ENCODE measurements around the gene UBE2R2. TPM values are rescaled to one million over a fixed set of nuclear protein-coding genes. Genes with fewer than 3 reads are reported as not detected.

UBE2R2 gene
- total and polyA plus RNA-seq, 10 of the 15 experiments (the other 5 are each of a cell fraction or from before 2014, with no cell fraction given), result 7.2 to 32.8 (median 17.2) TPM

- no peaks in the 10 kb centered on the region for H3K4me1 ChIP-seq (ENCODE audit: control insufficient read depth, insufficient read depth, low read length)
- ChIA-PET CTCF (interaction anchor here (1.0 to 2.0 kb wide), 4 partner anchors 8 to 189 kb away, joined by 3 to 8 read pairs (median 6); no protein-coding TSS in a partner anchor), POLR2A (interaction anchor here (0.7 kb wide), 1 partner anchor 331 kb away, joined by 4 read pairs; no protein-coding TSS in a partner anchor), RAD21 (ENCODE audit: unreplicated experiment) (interaction anchor here (0.8 to 1.5 kb wide), 3 partner anchors 9 to 72 kb away, joined by 3 to 4 read pairs (median 4); no protein-coding TSS in a partner anchor), SMC1A (ENCODE audit: uncharacterized antibody, unreplicated experiment) (interaction anchor here (0.6 to 1.7 kb wide), 8 partner anchors 10 to 188 kb away, joined by 3 to 6 read pairs (median 4); no protein-coding TSS in a partner anchor)
- WGBS (ENCODE audit: insufficient coverage, insufficient replicate concordance, low lambda C conversion rate, missing lambda C conversion rate), result 84% methylated on average over 5 of the region's 5 CpGs
- no peak for FAIRE-seq
- H3K9me3 ChIP-seq (replicated peaks; ENCODE audit: control insufficient read depth, insufficient read depth, low read length), result no peaks in the 10 kb centered on the region
- no peak overlapping the region for H3K9ac ChIP-seq (ENCODE audit: control insufficient read depth, insufficient read depth, low read length)
- no peak overlapping the region for H3K4me3 ChIP-seq
- intact Hi-C loops (cut with micrococcal nuclease; ENCODE audit: unreplicated experiment), result no loop called here
- H3K4me2 ChIP-seq (ENCODE audit: control insufficient read depth, insufficient read depth), result no peak overlapping the region
- no peak for TF ChIP-seq BCLAF1 (IDR thresholded peaks at IDR 0.05)
- no peak for TF ChIP-seq HDAC6 (IDR thresholded peaks at IDR 0.05; ENCODE audit: unreplicated experiment)
- no peak for TF ChIP-seq CHD4 (IDR thresholded peaks at IDR 0.05)
- no peak for TF ChIP-seq IRF3 (IDR thresholded peaks at IDR 0.05)
- H2AFZ ChIP-seq (ENCODE audit: control insufficient read depth, low read depth, low read length), result no peak overlapping the region
- ATAC-seq, result no peak
- no peak for DNase-seq (ENCODE audit: low read depth, low spot score)
- in situ Hi-C loops (cut with MboI), result loop anchor here (5.0 kb wide), 1 partner anchor 53 kb away; no protein-coding TSS in a partner anchor
- peaks cover 0 to 12% of the 10 kb centered on the region in 2 experiments; a peak in 2 of 4 replicates for H3K36me3 ChIP-seq (ENCODE audit: control insufficient read depth in 2 of 2, insufficient read depth in 2 of 2, low read length in 1 of 2)
- peaks cover 40% of the 10 kb centered on the region for H3K79me2 ChIP-seq (ENCODE audit: control insufficient read depth, insufficient read depth, low read length)
- H4K20me1 ChIP-seq (ENCODE audit: control insufficient read depth, insufficient read depth), result no peaks in the 10 kb centered on the region
- H3K27me3 ChIP-seq (replicated peaks in 1 of 2; ENCODE audit: control insufficient read depth in 2 of 2, insufficient read depth in 2 of 2, low read length in 1 of 2), result no peaks in the 10 kb centered on the region
- H3K27ac ChIP-seq (ENCODE audit: control insufficient read depth, insufficient read depth), result no peak overlapping the region
- BruUV-seq (replicated peaks), result no TSS peak
These were observed 68.1 kb downstream of the UBE2R2 start for GRCh38 chr9:33884856-33885701.

Data from GM12878 (cell line).